ENCODE measurements around the gene GABRQ.

GABRQ gene

DNA sequence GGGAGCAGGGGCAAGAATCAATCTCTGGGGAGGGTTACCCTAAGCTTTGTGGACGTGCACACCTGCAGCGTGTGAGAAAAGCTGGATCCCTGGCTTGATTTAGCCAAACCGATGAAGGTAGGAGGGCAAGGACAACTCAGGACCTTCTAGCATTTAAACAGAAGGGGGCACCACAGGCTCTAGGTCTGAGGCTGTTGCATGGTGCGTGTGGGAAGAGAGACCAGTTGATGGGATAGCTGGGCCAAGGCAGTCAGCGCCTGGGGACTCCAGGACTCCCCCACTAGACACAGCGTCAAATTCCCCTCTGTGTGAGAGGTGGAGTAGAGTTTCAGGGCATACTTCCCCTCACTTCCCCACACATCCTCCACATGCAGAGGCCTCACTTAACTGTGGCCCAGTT, 4.3 kb downstream of the GABRQ start:
- H3K4me1 ChIP-seq (ENCODE audit: low read length): no peaks in the 10 kb centered on the region
- H3K9me2 ChIP-seq (replicated peaks; ENCODE audit: insufficient read depth, low read length): no peaks in the 10 kb centered on the region
- no peaks in the 10 kb centered on the region for H3K79me2 ChIP-seq (ENCODE audit: low read length)
- no peak for DNase-seq
- no peak overlapping the region for H2AFZ ChIP-seq (ENCODE audit: low read length)
- TF ChIP-seq EZH2 (optimal IDR thresholded peaks at IDR 0.05; ENCODE audit: low read depth, low read length): no peak
- no peak for TF ChIP-seq CTCF (IDR thresholded peaks at IDR 0.05; ENCODE audit: low read length)
- TF ChIP-seq EZH2phosphoT487 (IDR thresholded peaks at IDR 0.05; ENCODE audit: low read length): no peak
- no peaks in the 10 kb centered on the region for H3K27me3 ChIP-seq (replicated peaks; ENCODE audit: insufficient read depth, low read length)
- no peaks in the 10 kb centered on the region for H4K20me1 ChIP-seq (ENCODE audit: insufficient read depth, low read length)
- H3K27ac ChIP-seq (ENCODE audit: low read length): no peak overlapping the region
- no peak overlapping the region for H3K4me3 ChIP-seq (ENCODE audit: low read length)
- H3F3A ChIP-seq (ENCODE audit: insufficient read depth, low read length): no peaks in the 10 kb centered on the region
- no peaks in the 10 kb centered on the region for H3K36me3 ChIP-seq (replicated peaks; ENCODE audit: insufficient read depth, low read length)
- no peaks in the 10 kb centered on the region for H3K9me3 ChIP-seq (replicated peaks; ENCODE audit: insufficient read depth, low read length)
- H3K4me2 ChIP-seq (ENCODE audit: low read depth, low read length): no peak overlapping the region
- H3K9ac ChIP-seq (ENCODE audit: low read length): no peak overlapping the region

- Histone ChIP-seq H3K36me3 (replicated peaks; ENCODE audit: insufficient read depth, low read length) (no peaks in the 10 kb centered on the region), H3K27me3 (replicated peaks; ENCODE audit: insufficient read depth, low read length) (no peaks in the 10 kb centered on the region), H3K4me2 (ENCODE audit: low read depth, low read length) (no peak overlapping the region), H3K4me3 (ENCODE audit: low read length) (no peak overlapping the region), H3K9ac (ENCODE audit: low read length) (no peak overlapping the region), H3K4me1 (ENCODE audit: low read length) (no peaks in the 10 kb centered on the region), H2AFZ (ENCODE audit: low read length) (no peak overlapping the region), H3K9me3 (replicated peaks; ENCODE audit: insufficient read depth, low read length) (no peaks in the 10 kb centered on the region), H3F3A (ENCODE audit: insufficient read depth, low read length) (no peaks in the 10 kb centered on the region), H3K79me2 (ENCODE audit: low read length) (no peaks in the 10 kb centered on the region), H4K20me1 (ENCODE audit: insufficient read depth, low read length) (no peaks in the 10 kb centered on the region), H3K27ac (ENCODE audit: low read length) (no peak overlapping the region), H3K9me2 (replicated peaks; ENCODE audit: insufficient read depth, low read length) (no peaks in the 10 kb centered on the region)
- DNase-seq: no peak
- no peak for TF ChIP-seq EZH2 (optimal IDR thresholded peaks at IDR 0.05; ENCODE audit: low read depth, low read length)
- no peak for TF ChIP-seq EZH2phosphoT487 (IDR thresholded peaks at IDR 0.05; ENCODE audit: low read length)
- TF ChIP-seq CTCF (IDR thresholded peaks at IDR 0.05; ENCODE audit: low read length): no peak
Measured at GRCh38 chrX:152642931-152643564, 5.4 kb downstream of the GABRQ start.

DNA sequence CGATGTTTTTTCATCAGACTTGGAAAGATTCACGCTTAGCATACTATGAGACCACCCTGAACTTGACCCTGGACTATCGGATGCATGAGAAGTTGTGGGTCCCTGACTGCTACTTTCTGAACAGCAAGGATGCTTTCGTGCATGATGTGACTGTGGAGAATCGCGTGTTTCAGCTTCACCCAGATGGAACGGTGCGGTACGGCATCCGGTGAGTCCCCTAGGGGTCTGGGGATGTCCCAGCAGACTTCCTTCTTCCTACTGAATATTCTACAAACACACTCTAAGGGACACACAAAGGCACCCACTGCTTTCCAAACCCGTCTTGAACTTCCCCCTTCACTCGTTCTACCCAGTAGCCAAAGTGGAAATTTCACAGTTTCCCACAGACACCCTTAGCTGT, 9.3 kb downstream of the GABRQ start:
- H3K27ac ChIP-seq (ENCODE audit: low read length): no peak overlapping the region
- no peaks in the 10 kb centered on the region for H3K4me1 ChIP-seq (ENCODE audit: low read length)
- H4K20me1 ChIP-seq (ENCODE audit: insufficient read depth, low read length): no peaks in the 10 kb centered on the region
- no peaks in the 10 kb centered on the region for H3F3A ChIP-seq (ENCODE audit: insufficient read depth, low read length)
- no peaks in the 10 kb centered on the region for H3K27me3 ChIP-seq (replicated peaks; ENCODE audit: insufficient read depth, low read length)
- H3K4me3 ChIP-seq (ENCODE audit: low read length): no peak overlapping the region
- H3K79me2 ChIP-seq (ENCODE audit: low read length): no peaks in the 10 kb centered on the region
- no peak overlapping the region for H3K9ac ChIP-seq (ENCODE audit: low read length)
- TF ChIP-seq CTCF (IDR thresholded peaks at IDR 0.05; ENCODE audit: low read length): no peak
- no peak for TF ChIP-seq EZH2 (optimal IDR thresholded peaks at IDR 0.05; ENCODE audit: low read depth, low read length)
- TF ChIP-seq EZH2phosphoT487 (IDR thresholded peaks at IDR 0.05; ENCODE audit: low read length): no peak
- H3K9me3 ChIP-seq (replicated peaks; ENCODE audit: insufficient read depth, low read length): no peaks in the 10 kb centered on the region
- no peaks in the 10 kb centered on the region for H3K36me3 ChIP-seq (replicated peaks; ENCODE audit: insufficient read depth, low read length)
- no peak overlapping the region for H2AFZ ChIP-seq (ENCODE audit: low read length)
- no peaks in the 10 kb centered on the region for H3K9me2 ChIP-seq (replicated peaks; ENCODE audit: insufficient read depth, low read length)
- no peak overlapping the region for H3K4me2 ChIP-seq (ENCODE audit: low read depth, low read length)
- DNase-seq: no peak
